ENCODE results near the gene TMEM45B.
"Not testable (repeated sequence)": the region's sequence is repeated elsewhere in the genome, so short reads cannot be mapped to it uniquely, and the experiment has no call there.

The TMEM45B gene

DNA sequence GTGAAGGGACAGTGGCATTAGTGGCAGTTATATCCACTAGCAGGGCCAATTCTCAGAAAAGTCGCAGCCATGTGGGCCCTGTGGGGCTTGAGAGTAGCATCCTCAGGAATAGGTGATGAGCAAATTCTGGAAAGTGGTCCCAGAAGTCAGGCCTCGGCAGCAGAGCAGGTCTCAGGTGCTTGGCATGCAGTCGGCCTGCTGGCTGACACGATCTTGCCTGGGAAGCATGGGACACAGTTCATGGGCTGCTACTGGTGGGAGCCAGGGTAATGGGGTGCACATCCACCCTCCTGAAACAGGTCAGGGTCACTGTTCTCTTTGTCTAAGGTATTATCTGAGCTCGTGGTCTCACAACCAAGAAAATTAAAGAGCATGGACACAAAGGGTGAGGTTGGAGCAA is 36.8 kb upstream of the TMEM45B start:
- TF ChIP-seq, protein P1, sequence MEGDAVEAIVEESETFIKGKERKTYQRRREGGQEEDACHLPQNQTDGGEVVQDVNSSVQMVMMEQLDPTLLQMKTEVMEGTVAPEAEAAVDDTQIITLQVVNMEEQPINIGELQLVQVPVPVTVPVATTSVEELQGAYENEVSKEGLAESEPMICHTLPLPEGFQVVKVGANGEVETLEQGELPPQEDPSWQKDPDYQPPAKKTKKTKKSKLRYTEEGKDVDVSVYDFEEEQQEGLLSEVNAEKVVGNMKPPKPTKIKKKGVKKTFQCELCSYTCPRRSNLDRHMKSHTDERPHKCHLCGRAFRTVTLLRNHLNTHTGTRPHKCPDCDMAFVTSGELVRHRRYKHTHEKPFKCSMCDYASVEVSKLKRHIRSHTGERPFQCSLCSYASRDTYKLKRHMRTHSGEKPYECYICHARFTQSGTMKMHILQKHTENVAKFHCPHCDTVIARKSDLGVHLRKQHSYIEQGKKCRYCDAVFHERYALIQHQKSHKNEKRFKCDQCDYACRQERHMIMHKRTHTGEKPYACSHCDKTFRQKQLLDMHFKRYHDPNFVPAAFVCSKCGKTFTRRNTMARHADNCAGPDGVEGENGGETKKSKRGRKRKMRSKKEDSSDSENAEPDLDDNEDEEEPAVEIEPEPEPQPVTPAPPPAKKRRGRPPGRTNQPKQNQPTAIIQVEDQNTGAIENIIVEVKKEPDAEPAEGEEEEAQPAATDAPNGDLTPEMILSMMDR (conservative IDR thresholded peaks at IDR 0.05; ENCODE audit: low read depth) = no peak
- no peak overlapping the region for H3K27ac ChIP-seq
- CTCF ChIA-PET = interaction anchor here (0.6 to 0.9 kb wide), 2 partner anchors 12 to 534 kb away, joined by 3 read pairs; no protein-coding TSS in a partner anchor
- POLR2A ChIA-PET (ENCODE audit: low non-redundant PET) = no interaction called here
- DNase-seq (ENCODE audit: low spot score) = no peak

- H3K27ac ChIP-seq = no peak overlapping the region
- ChIA-PET POLR2A (ENCODE audit: low non-redundant PET) (no interaction called here), CTCF (interaction anchor here (0.6 to 0.9 kb wide), 3 partner anchors 13 to 533 kb away, joined by 3 to 6 read pairs (median 3); no protein-coding TSS in a partner anchor)
- no peak for DNase-seq (ENCODE audit: low spot score)
- TF ChIP-seq, protein P1 (conservative IDR thresholded peaks at IDR 0.05; ENCODE audit: low read depth) = no peak
Observed at GRCh38 chr11:129779342-129779741, 36.3 kb upstream of the TMEM45B start.

DNA sequence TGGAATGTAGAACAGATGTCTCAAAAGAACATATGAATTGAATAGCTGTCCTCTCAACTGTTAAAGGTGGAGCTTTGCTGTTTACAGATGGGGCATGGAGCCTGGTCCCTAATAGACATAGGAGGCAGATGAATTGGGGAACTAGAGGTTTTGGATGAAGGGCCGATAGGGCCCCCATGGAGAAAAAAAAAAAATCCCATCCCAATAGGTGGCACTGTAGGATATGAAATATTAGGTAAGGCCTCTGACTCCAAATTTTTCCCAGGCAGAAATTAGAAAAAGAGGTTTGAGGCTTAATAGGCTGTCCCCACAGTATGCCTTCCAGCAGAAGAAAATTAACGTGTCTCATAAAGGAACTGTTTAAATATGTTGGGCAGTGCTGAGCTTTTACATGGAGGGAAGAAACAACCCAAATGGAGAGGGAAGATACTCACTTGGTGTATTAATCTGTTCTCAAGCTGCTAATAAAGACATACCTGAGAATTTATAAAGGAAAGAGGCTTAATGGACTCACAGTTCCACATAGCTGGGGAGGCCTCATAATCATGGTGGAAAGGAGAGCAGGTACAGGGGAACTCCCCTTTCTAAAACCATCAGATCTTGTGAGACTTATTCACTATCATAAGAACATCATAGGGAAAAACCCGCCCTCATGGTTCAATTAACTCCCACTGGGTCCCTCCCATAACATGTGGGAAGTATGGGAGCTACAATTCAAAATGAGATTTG is 30.1 kb upstream of the TMEM45B start:
- H3K27ac ChIP-seq = no peak overlapping the region
- TF ChIP-seq, protein P1 (conservative IDR thresholded peaks at IDR 0.05; ENCODE audit: low read depth) = peak; percentile 42; the same call in 1 of the 2 replicates
- DNase-seq (ENCODE audit: low spot score) = peak; percentile 49
- ChIA-PET POLR2A (ENCODE audit: low non-redundant PET) (no interaction called here), CTCF (interaction anchor here (0.6 to 1.1 kb wide), 5 partner anchors 66 to 427 kb away, joined by 3 to 5 read pairs (median 4); no protein-coding TSS in a partner anchor)

DNA sequence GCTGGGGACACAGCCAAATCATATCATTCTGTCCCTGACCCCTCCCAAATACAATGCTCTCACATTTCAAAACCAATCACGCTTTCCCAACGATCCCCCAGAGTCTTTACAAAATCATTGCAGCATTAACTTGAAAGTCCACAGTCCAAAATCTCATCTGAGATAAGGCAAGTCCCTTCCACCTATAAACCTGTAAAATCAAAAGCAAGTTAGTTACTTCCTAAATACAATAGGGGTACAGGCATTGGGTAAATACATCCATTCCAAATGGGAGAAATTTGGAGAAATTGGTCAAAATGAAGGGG is 29.6 kb upstream of the TMEM45B start:
- DNase-seq (ENCODE audit: low spot score); POLR2A ChIA-PET (ENCODE audit: low non-redundant PET); H3K27ac ChIP-seq: not testable (repeated sequence)
- CTCF ChIA-PET = interaction anchor here (0.6 to 1.1 kb wide), 4 partner anchors 66 to 426 kb away, joined by 3 to 5 read pairs (median 4); no protein-coding TSS in a partner anchor

- DNase-seq (ENCODE audit: low spot score) = peak; percentile 23
- TF ChIP-seq, protein P1 (conservative IDR thresholded peaks at IDR 0.05; ENCODE audit: low read depth) = no peak
- POLR2A ChIA-PET (ENCODE audit: low non-redundant PET) = no interaction called here
- CTCF ChIA-PET = interaction anchor here (1.0 kb wide), 1 partner anchor 16 kb away, joined by 3 read pairs; no protein-coding TSS in a partner anchor
- H3K27ac ChIP-seq = no peak overlapping the region
Observed at GRCh38 chr11:129787532-129788155, 28.0 kb upstream of the TMEM45B start.

DNA sequence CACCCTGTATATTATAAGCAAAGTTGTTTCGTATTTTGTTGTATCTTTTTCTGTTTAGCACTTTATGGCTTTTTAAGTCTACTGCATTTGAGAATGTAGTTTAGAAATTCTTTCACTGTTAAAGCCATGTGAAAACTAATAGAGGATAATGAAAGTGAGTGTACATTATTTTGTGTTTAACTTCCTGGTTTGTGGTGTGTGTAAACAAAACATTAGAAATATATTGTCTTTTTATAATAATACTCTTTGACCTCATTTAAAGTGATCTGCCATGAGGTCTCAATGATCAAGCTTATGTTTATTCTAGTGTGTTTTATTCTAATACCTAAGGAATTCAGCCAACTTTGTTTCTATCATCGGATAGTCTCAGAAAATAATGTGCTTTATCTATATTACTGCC is 27.4 kb upstream of the TMEM45B start:
- CTCF ChIA-PET = interaction anchor here (1.0 kb wide), 1 partner anchor 15 kb away, joined by 3 read pairs; no protein-coding TSS in a partner anchor
- no peak for DNase-seq (ENCODE audit: low spot score)
- POLR2A ChIA-PET (ENCODE audit: low non-redundant PET) = no interaction called here
- TF ChIP-seq, protein P1 (conservative IDR thresholded peaks at IDR 0.05; ENCODE audit: low read depth) = no peak
- no peak overlapping the region for H3K27ac ChIP-seq

DNA sequence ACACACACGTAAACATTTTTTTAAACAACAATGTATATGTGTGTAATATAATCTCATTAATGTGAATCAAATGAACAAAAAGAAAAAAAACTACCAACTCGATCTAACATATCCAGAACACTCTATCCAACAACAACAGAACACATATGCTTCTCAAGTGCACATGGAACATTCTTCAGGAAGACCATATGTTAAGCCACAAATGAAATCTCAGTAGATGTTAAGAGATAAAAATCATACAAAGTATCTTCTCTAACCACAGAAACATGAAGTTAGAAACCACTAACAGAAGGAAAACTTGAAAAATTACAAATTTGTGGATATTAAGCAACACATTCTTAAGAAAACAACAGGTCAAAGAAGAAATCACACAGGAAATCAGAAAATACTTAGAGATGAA is 25.5 kb upstream of the TMEM45B start:
- H3K27ac ChIP-seq = no peak overlapping the region
- no peak for DNase-seq (ENCODE audit: low spot score)
- TF ChIP-seq, protein P1 (conservative IDR thresholded peaks at IDR 0.05; ENCODE audit: low read depth) = no peak
- ChIA-PET CTCF (interaction anchor here (0.6 kb wide), 1 partner anchor 112 kb away, joined by 3 read pairs; no protein-coding TSS in a partner anchor), POLR2A (ENCODE audit: low non-redundant PET) (no interaction called here)

Data from RWPE1 (cell line).